ENCODE measurements around the gene HOXB5.

Gene HOXB5

GRCh38 chr17:48589060-48589830, 4.3 kb downstream of the HOXB5 start:
- DNase-seq (ENCODE audit: low read depth), result no peak

- no peak for DNase-seq (ENCODE audit: low read depth)
Observed at GRCh38 chr17:48588528-48588927, 5.1 kb downstream of the HOXB5 start.

GRCh38 chr17:48588074-48588415, 5.5 kb downstream of the HOXB5 start:
- DNase-seq (ENCODE audit: low read depth), result no peak

- no peak for DNase-seq (ENCODE audit: low read depth)
Observed at GRCh38 chr17:48587276-48588073, 6.1 kb downstream of the HOXB5 start.

GRCh38 chr17:48586355-48587258, 7.0 kb downstream of the HOXB5 start:
- DNase-seq (ENCODE audit: low read depth), result no peak

GRCh38 chr17:48584223-48584741, 9.3 kb downstream of the HOXB5 start:
- no peak for DNase-seq (ENCODE audit: low read depth)

GRCh38 chr17:48583708-48584222, 9.8 kb downstream of the HOXB5 start:
- no peak for DNase-seq (ENCODE audit: low read depth)

GRCh38 chr17:48582750-48583069, 10.9 kb downstream of the HOXB5 start:
- no peak for DNase-seq (ENCODE audit: low read depth)

GRCh38 chr17:48579760-48580554, 13.6 kb downstream of the HOXB5 start:
- no peak for DNase-seq (ENCODE audit: low read depth)

- DNase-seq (ENCODE audit: low read depth), result no peak
Observed at GRCh38 chr17:48579471-48579759, 14.2 kb downstream of the HOXB5 start.

GRCh38 chr17:48578616-48579470, 14.7 kb downstream of the HOXB5 start:
- no peak for DNase-seq (ENCODE audit: low read depth)

GRCh38 chr17:48577946-48578615, 15.5 kb downstream of the HOXB5 start, which contains the start of gene HOXB4:
HOXB4 (minus strand) TSS chr17:48578350; CDS start chr17:48578319, 31 bp downstream.
- DNase-seq (ENCODE audit: low read depth), result peak; percentile 71

GRCh38 chr17:48577330-48577945, 16.1 kb downstream of the HOXB5 start:
- DNase-seq (ENCODE audit: low read depth), result no peak

- no peak for DNase-seq (ENCODE audit: low read depth)
Observed at GRCh38 chr17:48576479-48577309, 16.9 kb downstream of the HOXB5 start.

GRCh38 chr17:48575673-48576478, 17.7 kb downstream of the HOXB5 start:
- no peak for DNase-seq (ENCODE audit: low read depth)

- no peak for DNase-seq (ENCODE audit: low read depth)
Observed at GRCh38 chr17:48575066-48575582, 18.5 kb downstream of the HOXB5 start.

GRCh38 chr17:48574505-48575065, 19.0 kb downstream of the HOXB5 start:
- DNase-seq (ENCODE audit: low read depth), result no peak

Data from T-helper 22 cell (primary cell).